GM23338 (cell line): ENCODE data around the gene KLF7. TPM values are rescaled to one million over a fixed set of nuclear protein-coding genes. Genes with fewer than 3 reads are reported as not detected.

Experiments
- ATAC-seq: fragments of 200-7000 bp; cut with Tn5 transposase; 3 replicates; pipeline ENCODE4 v1.9.1; 2020
- DNase-seq: peaks from one replicate; pipeline ENCODE4 v3.0.0-alpha.2; 2015; ENCODE audit warnings: low spot score
- H2AFZ ChIP-seq: fragments of 200-600 bp; sonication (generic); 2 replicates; pipeline ENCODE4 v1.8.0; 2016; ENCODE audit warnings: antibody characterized with exemption, mild to moderate bottlenecking, moderate library complexity
- H3F3A ChIP-seq: fragments of 200-600 bp; sonication (generic); replicated peaks from 2 replicates; pipeline ENCODE4 v1.8.0; 2017; ENCODE audit warnings: antibody characterized with exemption, mixed run types, low read depth
- H3K27ac ChIP-seq: fragments of 200-600 bp; sonication (generic); 2 replicates; pipeline ENCODE4 v1.6.1; 2016; ENCODE audit warnings: low read depth
- H3K27me3 ChIP-seq: fragments of 200-600 bp; sonication (generic); 2 replicates; pipeline ENCODE4 v1.8.0; 2016; ENCODE audit warnings: mild to moderate bottlenecking, mixed run types, moderate library complexity; ENCODE audit not compliant: insufficient read depth
- H3K36me3 ChIP-seq: fragments of 200-600 bp; sonication (generic); 2 replicates; pipeline ENCODE4 v1.8.0; 2016; ENCODE audit warnings: mild to moderate bottlenecking; ENCODE audit not compliant: insufficient read depth
- H3K4me1 ChIP-seq: fragments of 200-600 bp; sonication (generic); 2 replicates; pipeline ENCODE4 v1.8.0; 2016; ENCODE audit warnings: mild to moderate bottlenecking, moderate library complexity; ENCODE audit not compliant: insufficient read depth
- H3K4me2 ChIP-seq: fragments of 200-600 bp; sonication (generic); 2 replicates; pipeline ENCODE4 v1.7.1; 2017; ENCODE audit warnings: mixed run types
- H3K4me3 ChIP-seq: fragments of 200-600 bp; sonication (generic); 2 replicates; pipeline ENCODE4 v1.6.1; 2016; ENCODE audit warnings: mixed run types
- H3K79me2 ChIP-seq: fragments of 200-600 bp; sonication (generic); replicated peaks from 2 replicates; pipeline ENCODE4 v1.8.0; 2017; ENCODE audit warnings: mild to moderate bottlenecking; ENCODE audit not compliant: insufficient read depth
- H3K9me2 ChIP-seq: fragments of 200-600 bp; sonication (generic); 2 replicates; pipeline ENCODE4 v1.8.0; 2017; ENCODE audit not compliant: insufficient read depth
- H4K20me1 ChIP-seq: fragments of 200-600 bp; sonication (generic); replicated peaks from 2 replicates; pipeline ENCODE4 v1.8.0; 2017; ENCODE audit warnings: mild to moderate bottlenecking; ENCODE audit not compliant: insufficient read depth
- H3K27ac Mint-ChIP-seq: 2 replicates; pipeline ENCODE4 v1.8.0; 2020; ENCODE audit warnings: inconsistent platforms, mild to moderate bottlenecking, moderate library complexity, mixed read lengths
- H3K27me3 Mint-ChIP-seq: 3 replicates; pipeline ENCODE4 v1.8.0; 2022; ENCODE audit warnings: low read depth, mild to moderate bottlenecking, moderate library complexity, mixed read lengths, inconsistent platforms; ENCODE audit not compliant: insufficient read depth, poor library complexity
- H3K36me3 Mint-ChIP-seq: 3 replicates; pipeline ENCODE4 v1.8.0; 2021; ENCODE audit warnings: low read depth, mild to moderate bottlenecking, inconsistent platforms, moderate library complexity, mixed read lengths
- H3K4me1 Mint-ChIP-seq: 3 replicates; pipeline ENCODE4 v1.8.0; 2020; ENCODE audit warnings: mild to moderate bottlenecking, inconsistent platforms, mixed read lengths
- H3K4me3 Mint-ChIP-seq: 3 replicates; pipeline ENCODE4 v1.8.0; 2021; ENCODE audit warnings: moderate library complexity, mild to moderate bottlenecking, inconsistent platforms, mixed read lengths
- H3K9me3 Mint-ChIP-seq: 3 replicates; pipeline ENCODE4 v1.8.0; 2020; ENCODE audit warnings: moderate library complexity, mild to moderate bottlenecking, inconsistent platforms, mixed read lengths
- CREB1 ChIP-seq: fragments of 250-450 bp; sonication (Bioruptor Pico); IDR thresholded peaks from 2 replicates; pipeline ENCODE4 v1.5.0; 2020; ENCODE audit warnings: low read depth, mild to moderate bottlenecking, moderate library complexity
- EZH2 ChIP-seq: fragments of 200-600 bp; sonication (generic); IDR thresholded peaks from one replicate; pipeline ENCODE4 v1.8.0; 2017; ENCODE audit warnings: antibody characterized with exemption, mild to moderate bottlenecking, low read depth; ENCODE audit not compliant: unreplicated experiment
- JUNB ChIP-seq: IDR thresholded peaks from one replicate; pipeline ENCODE4 v1.6.1; 2016; ENCODE audit warnings: antibody characterized with exemption; ENCODE audit not compliant: unreplicated experiment
- POLR2AphosphoS5 ChIP-seq: IDR thresholded peaks from 2 replicates; pipeline ENCODE4 v1.6.1; 2016; ENCODE audit warnings: antibody characterized with exemption, low read depth
- STAT1 ChIP-seq: IDR thresholded peaks from one replicate; pipeline ENCODE4 v1.6.1; 2016; ENCODE audit warnings: antibody characterized with exemption; ENCODE audit not compliant: unreplicated experiment
- ZNF114 ChIP-seq: fragments of 250-450 bp; sonication (Bioruptor Pico); IDR thresholded peaks from 2 replicates; pipeline ENCODE4 v1.5.0; 2020; ENCODE audit warnings: mild to moderate bottlenecking, moderate library complexity
- ZNF331 ChIP-seq: fragments of 250-450 bp; sonication (Bioruptor Pico); IDR thresholded peaks from 2 replicates; pipeline ENCODE4 v1.5.0; 2020; ENCODE audit warnings: low read depth, mild to moderate bottlenecking, moderate library complexity
- ZNF462 ChIP-seq: fragments of 250-450 bp; sonication (Bioruptor Pico); IDR thresholded peaks from 2 replicates; pipeline ENCODE4 v1.5.0; 2020; ENCODE audit warnings: mild to moderate bottlenecking, moderate library complexity
- polyA plus RNA-seq: library from polyadenylated mRNA; unstranded; fragments of >200 nt; fragmentation: Nextera tagmentation; extraction: Ambion mirVana; gene quantifications from 2 replicates; pipeline ENCODE4 v1.2.1, GENCODE V29; 2016
- total RNA-seq: library from RNA; depleted of rRNA; stranded (reverse); fragments of >200 nt; shearing (Covaris generic); gene quantifications from 2 replicates; pipeline ENCODE4 v1.2.3, GENCODE V29; 2014
- TF ChIP-seq, protein P1 (sequence below), 2 experiments: fragments of 200-600 bp in 1 of 2; sonication (generic) in 1 of 2; conservative IDR thresholded peaks; 2 replicates each; pipeline versions ENCODE4 v1.5.1 to v1.6.1; 2016 to 2017; ENCODE audit warnings: antibody characterized with exemption in 2 of 2, low read depth in 2 of 2, mild to moderate bottlenecking in 2 of 2, moderate library complexity in 1 of 2

Gene KLF7
- total and polyA plus RNA-seq, 2 experiments from 2014 or later: 5.7 to 15.4 TPM

- no peak for TF ChIP-seq EZH2
- TF ChIP-seq STAT1: no peak
- TF ChIP-seq ZNF331 (CRISPR knock-in tag): no peak
- TF ChIP-seq JUNB: no peak
These were observed 99.6 kb downstream of the KLF7 start (continued) for GRCh38 chr2:207066166-207066565.

DNA sequence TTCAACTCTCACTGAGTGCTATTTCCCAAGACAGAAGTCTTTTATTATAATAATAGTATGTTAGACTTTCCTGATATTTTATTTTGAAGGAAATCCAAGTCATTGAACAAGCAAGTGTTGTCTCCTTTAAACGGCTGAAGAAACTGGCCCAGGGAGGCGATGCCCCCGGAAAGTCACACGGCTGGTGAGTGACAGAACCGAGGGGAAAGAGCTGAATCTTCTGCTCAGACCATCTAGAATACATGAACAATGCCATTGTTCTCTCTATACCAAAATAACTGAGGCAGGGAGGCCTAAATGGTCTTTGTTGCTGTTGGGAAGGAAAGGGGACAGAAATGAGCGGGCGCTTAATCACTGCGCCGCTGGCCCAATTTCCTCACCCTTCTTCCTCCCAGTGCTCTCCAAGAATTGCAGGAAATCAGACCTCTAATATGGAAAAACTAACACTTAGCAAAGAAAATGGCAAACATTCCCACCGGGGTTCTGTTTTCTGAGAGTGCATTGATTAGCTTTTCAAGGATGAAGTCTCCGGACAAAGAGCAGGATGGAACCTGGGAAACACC is 101.5 kb downstream of the KLF7 start:
- Histone ChIP-seq H4K20me1 (no peaks in the 10 kb centered on the region), H3K4me2 (no peak overlapping the region), H3K27me3 (no peaks in the 10 kb centered on the region), H2AFZ (0 out of 2 replicates have a peak overlapping the region, but pooled peaks have one; percentile 49), H3K4me1 (no peaks in the 10 kb centered on the region), H3K79me2 (no peaks in the 10 kb centered on the region), H3K36me3 (no peaks in the 10 kb centered on the region), H3F3A (no peaks in the 10 kb centered on the region), H3K9me2 (no peaks in the 10 kb centered on the region), H3K4me3 (no peak overlapping the region), H3K27ac (no peak overlapping the region)
- Mint-ChIP-seq H3K9me3 (no peaks in the 10 kb centered on the region), H3K27me3 (peaks cover 2% of the 10 kb centered on the region), H3K36me3 (no peaks in the 10 kb centered on the region), H3K27ac (no peak overlapping the region), H3K4me3 (no peak overlapping the region), H3K4me1 (peaks cover 6% of the 10 kb centered on the region; the same call in 2 of the 3 replicates)
- DNase-seq (no peak), ATAC-seq (no peak)
- TF ChIP-seq POLR2AphosphoS5 (no peak), CREB1 (no peak)
- TF ChIP-seq, protein P1, sequence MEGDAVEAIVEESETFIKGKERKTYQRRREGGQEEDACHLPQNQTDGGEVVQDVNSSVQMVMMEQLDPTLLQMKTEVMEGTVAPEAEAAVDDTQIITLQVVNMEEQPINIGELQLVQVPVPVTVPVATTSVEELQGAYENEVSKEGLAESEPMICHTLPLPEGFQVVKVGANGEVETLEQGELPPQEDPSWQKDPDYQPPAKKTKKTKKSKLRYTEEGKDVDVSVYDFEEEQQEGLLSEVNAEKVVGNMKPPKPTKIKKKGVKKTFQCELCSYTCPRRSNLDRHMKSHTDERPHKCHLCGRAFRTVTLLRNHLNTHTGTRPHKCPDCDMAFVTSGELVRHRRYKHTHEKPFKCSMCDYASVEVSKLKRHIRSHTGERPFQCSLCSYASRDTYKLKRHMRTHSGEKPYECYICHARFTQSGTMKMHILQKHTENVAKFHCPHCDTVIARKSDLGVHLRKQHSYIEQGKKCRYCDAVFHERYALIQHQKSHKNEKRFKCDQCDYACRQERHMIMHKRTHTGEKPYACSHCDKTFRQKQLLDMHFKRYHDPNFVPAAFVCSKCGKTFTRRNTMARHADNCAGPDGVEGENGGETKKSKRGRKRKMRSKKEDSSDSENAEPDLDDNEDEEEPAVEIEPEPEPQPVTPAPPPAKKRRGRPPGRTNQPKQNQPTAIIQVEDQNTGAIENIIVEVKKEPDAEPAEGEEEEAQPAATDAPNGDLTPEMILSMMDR (conservative IDR thresholded peaks at IDR 0.05; ENCODE audit: low read depth in 2 of 2): no peak

GRCh38 chr2:207061181-207061580 is 104.6 kb downstream of the KLF7 start:
- no peaks in the 10 kb centered on the region for H4K20me1 ChIP-seq
- H3K27ac Mint-ChIP-seq: no peak overlapping the region
- DNase-seq (no peak), ATAC-seq (no peak)
- no peak overlapping the region for H3K4me3 Mint-ChIP-seq
- H3K9me3 Mint-ChIP-seq: no peaks in the 10 kb centered on the region
- H3K36me3 Mint-ChIP-seq: no peaks in the 10 kb centered on the region
- no peaks in the 10 kb centered on the region for H3K9me2 ChIP-seq
- no peaks in the 10 kb centered on the region for H3K79me2 ChIP-seq
- H2AFZ ChIP-seq: no peak overlapping the region
- no peak overlapping the region for H3K4me2 ChIP-seq
- no peaks in the 10 kb centered on the region for H3K27me3 Mint-ChIP-seq
- no peaks in the 10 kb centered on the region for H3K36me3 ChIP-seq
- H3K27me3 ChIP-seq: no peaks in the 10 kb centered on the region
- H3K4me3 ChIP-seq: no peak overlapping the region
- no peaks in the 10 kb centered on the region for H3K4me1 ChIP-seq
- H3K27ac ChIP-seq: no peak overlapping the region
- H3F3A ChIP-seq: no peaks in the 10 kb centered on the region
- peaks cover under 1% of the 10 kb centered on the region; the same call in 1 of the 3 replicates for H3K4me1 Mint-ChIP-seq
- TF ChIP-seq ZNF114 (CRISPR knock-in tag) (no peak), ZNF331 (CRISPR knock-in tag) (no peak), POLR2AphosphoS5 (no peak), ZNF462 (CRISPR knock-in tag) (no peak), CREB1 (no peak)
